ENCODE data around the gene DPP6. TPM values are rescaled to one million over a fixed set of nuclear protein-coding genes. Genes with fewer than 3 reads are reported as not detected.
"Not testable (repeated sequence)": the region's sequence is repeated elsewhere in the genome, so short reads cannot be mapped to it uniquely, and the experiment has no call there.

DPP6 gene
- total RNA-seq, 4 donors from 2014 or later: 1.8 to 33.7 (median 6.4) TPM

- H3K36me3 ChIP-seq; DNase-seq; H3K27ac ChIP-seq; intact Hi-C loops (cut with DNase I; ENCODE audit: low total_unique reads); H3K4me3 ChIP-seq; H3K27me3 ChIP-seq; H3K4me1 ChIP-seq; in situ Hi-C loops (cut with MboI; ENCODE audit: low pct_ligation_motif_present in 1 of 4, low pct_unique_long_range_greater_than_20kb in 1 of 4, low sequenced_read_pairs in 3 of 4); H3K9me3 ChIP-seq: not testable (repeated sequence)
- WGBS, 2 donors (ENCODE audit: low coverage in 1 of 2): 65 to 66% methylated on average over 4 of the region's 4 CpGs
Observed at GRCh38 chr7:154113732-154114351, 61.6 kb downstream of the DPP6 start.

- in situ Hi-C loops (cut with MboI; ENCODE audit: low pct_ligation_motif_present in 1 of 4, low pct_unique_long_range_greater_than_20kb in 1 of 4, low sequenced_read_pairs in 3 of 4); DNase-seq; H3K9me3 ChIP-seq; intact Hi-C loops (cut with DNase I; ENCODE audit: low total_unique reads); H3K27me3 ChIP-seq; H3K36me3 ChIP-seq; H3K27ac ChIP-seq; H3K4me1 ChIP-seq; H3K4me3 ChIP-seq: not testable (repeated sequence)
- WGBS, 2 donors (ENCODE audit: low coverage in 1 of 2): 63 to 71% methylated on average over 4 to 12 of the region's 12 CpGs
Observed at GRCh38 chr7:154117411-154118390, 65.5 kb downstream of the DPP6 start.

GRCh38 chr7:154120825-154121224 lies 68.6 kb downstream of the DPP6 start:
- in situ Hi-C loops (cut with MboI; ENCODE audit: low pct_ligation_motif_present in 1 of 4, low pct_unique_long_range_greater_than_20kb in 1 of 4, low sequenced_read_pairs in 3 of 4); H3K27me3 ChIP-seq; H3K9me3 ChIP-seq; H3K4me3 ChIP-seq; DNase-seq; H3K27ac ChIP-seq; H3K4me1 ChIP-seq; H3K36me3 ChIP-seq; intact Hi-C loops (cut with DNase I; ENCODE audit: low total_unique reads): not testable (repeated sequence)
- WGBS, 2 donors (ENCODE audit: low coverage in 1 of 2): 66 to 82% methylated on average over 5 of the region's 5 CpGs

- intact Hi-C loops (cut with DNase I; ENCODE audit: low total_unique reads); H3K4me3 ChIP-seq; H3K9me3 ChIP-seq; H3K36me3 ChIP-seq; in situ Hi-C loops (cut with MboI; ENCODE audit: low pct_ligation_motif_present in 1 of 4, low pct_unique_long_range_greater_than_20kb in 1 of 4, low sequenced_read_pairs in 3 of 4); H3K27ac ChIP-seq; H3K4me1 ChIP-seq; H3K27me3 ChIP-seq; DNase-seq: not testable (repeated sequence)
- 66 to 67% methylated on average over 4 to 8 of the region's 10 CpGs for WGBS, 2 donors (ENCODE audit: low coverage in 1 of 2)
Observed at GRCh38 chr7:154122720-154123119, 70.5 kb downstream of the DPP6 start.

GRCh38 chr7:154123397-154123796 lies 71.2 kb downstream of the DPP6 start:
- H3K9me3 ChIP-seq; H3K4me3 ChIP-seq; H3K27ac ChIP-seq; intact Hi-C loops (cut with DNase I; ENCODE audit: low total_unique reads); DNase-seq; in situ Hi-C loops (cut with MboI; ENCODE audit: low pct_ligation_motif_present in 1 of 4, low pct_unique_long_range_greater_than_20kb in 1 of 4, low sequenced_read_pairs in 3 of 4); H3K36me3 ChIP-seq; H3K27me3 ChIP-seq; H3K4me1 ChIP-seq: not testable (repeated sequence)
- 85% methylated on average over 5 of the region's 7 CpGs; no CpG with 5 or more reads in 1 of the 2 donors for WGBS, 2 donors (ENCODE audit: low coverage in 1 of 2)

GRCh38 chr7:154129142-154129541 lies 76.9 kb downstream of the DPP6 start:
- H3K4me1 ChIP-seq; in situ Hi-C loops (cut with MboI; ENCODE audit: low pct_ligation_motif_present in 1 of 4, low pct_unique_long_range_greater_than_20kb in 1 of 4, low sequenced_read_pairs in 3 of 4); DNase-seq; intact Hi-C loops (cut with DNase I; ENCODE audit: low total_unique reads); H3K9me3 ChIP-seq; H3K27ac ChIP-seq; H3K36me3 ChIP-seq; H3K4me3 ChIP-seq; H3K27me3 ChIP-seq: not testable (repeated sequence)
- WGBS, 2 donors (ENCODE audit: low coverage in 1 of 2): 62% methylated on average over 4 of the region's 5 CpGs; no CpG with 5 or more reads in 1 of the 2 donors

GRCh38 chr7:154132617-154133016 lies 80.4 kb downstream of the DPP6 start:
- H3K36me3 ChIP-seq; H3K27me3 ChIP-seq; H3K4me1 ChIP-seq; H3K4me3 ChIP-seq; H3K27ac ChIP-seq; DNase-seq; intact Hi-C loops (cut with DNase I; ENCODE audit: low total_unique reads); in situ Hi-C loops (cut with MboI; ENCODE audit: low pct_ligation_motif_present in 1 of 4, low pct_unique_long_range_greater_than_20kb in 1 of 4, low sequenced_read_pairs in 3 of 4); H3K9me3 ChIP-seq: not testable (repeated sequence)
- WGBS, 2 donors (ENCODE audit: low coverage in 1 of 2): 71 to 94% methylated on average over 4 of the region's 4 CpGs

GRCh38 chr7:154133703-154134277 lies 81.6 kb downstream of the DPP6 start:
- intact Hi-C loops (cut with DNase I; ENCODE audit: low total_unique reads); H3K27ac ChIP-seq: not testable (repeated sequence)
- WGBS, 2 donors (ENCODE audit: low coverage in 1 of 2): 87% methylated on average over 6 of the region's 7 CpGs; no CpG with 5 or more reads in 1 of the 2 donors

GRCh38 chr7:154134698-154135097 lies 82.5 kb downstream of the DPP6 start:
- H3K27ac ChIP-seq; H3K9me3 ChIP-seq; in situ Hi-C loops (cut with MboI; ENCODE audit: low pct_ligation_motif_present in 1 of 4, low pct_unique_long_range_greater_than_20kb in 1 of 4, low sequenced_read_pairs in 3 of 4); H3K36me3 ChIP-seq; H3K27me3 ChIP-seq; intact Hi-C loops (cut with DNase I; ENCODE audit: low total_unique reads); H3K4me3 ChIP-seq; DNase-seq; H3K4me1 ChIP-seq: not testable (repeated sequence)
- WGBS, 2 donors (ENCODE audit: low coverage in 1 of 2): 100% methylated on average over 1 of the region's 1 CpG; no CpG with 5 or more reads in 1 of the 2 donors

More at GRCh38 chr7:154133703-154134277, 81.6 kb downstream of the DPP6 start:
- H3K36me3 ChIP-seq; H3K4me1 ChIP-seq; H3K4me3 ChIP-seq; H3K27me3 ChIP-seq; DNase-seq; H3K9me3 ChIP-seq; in situ Hi-C loops (cut with MboI; ENCODE audit: low pct_ligation_motif_present in 1 of 4, low pct_unique_long_range_greater_than_20kb in 1 of 4, low sequenced_read_pairs in 3 of 4): not testable (repeated sequence)

GRCh38 chr7:154135646-154136045 lies 83.4 kb downstream of the DPP6 start:
- intact Hi-C loops (cut with DNase I; ENCODE audit: low total_unique reads); H3K36me3 ChIP-seq; H3K4me3 ChIP-seq; H3K4me1 ChIP-seq; DNase-seq; H3K27ac ChIP-seq; H3K9me3 ChIP-seq; in situ Hi-C loops (cut with MboI; ENCODE audit: low pct_ligation_motif_present in 1 of 4, low pct_unique_long_range_greater_than_20kb in 1 of 4, low sequenced_read_pairs in 3 of 4); H3K27me3 ChIP-seq: not testable (repeated sequence)

Data from transverse colon (tissue), 4 donors.